Measurements from ENCODE around the gene NECAB2. TPM values are rescaled to one million over a fixed set of nuclear protein-coding genes. Genes with fewer than 3 reads are reported as not detected.

The NECAB2 gene
- total RNA-seq, 1 donor from 2014 or later, result 12.6 TPM

- Histone ChIP-seq H2AFZ (replicated peaks) (peak overlapping the region; percentile 68), H3K9ac (no peak overlapping the region), H3K36me3 (no peaks in the 10 kb centered on the region), H3K4me2 (no peak overlapping the region), H3K79me2 (ENCODE audit: low read depth) (no peaks in the 10 kb centered on the region), H4K20me1 (ENCODE audit: low read depth) (no peaks in the 10 kb centered on the region), H3K27ac (no peak overlapping the region), H3K4me1 (peaks cover 20% of the 10 kb centered on the region), H3K4me3 (no peak overlapping the region), H3F3A (ENCODE audit: low read depth) (peaks cover 9% of the 10 kb centered on the region), H3K9me3 (ENCODE audit: low read depth) (peaks cover 9% of the 10 kb centered on the region), H3K27me3 (no peaks in the 10 kb centered on the region)
- no peak overlapping the region for H3K4me3 Mint-ChIP-seq
- H3K27me3 Mint-ChIP-seq (ENCODE audit: insufficient read depth, low read depth), result peaks cover 8% of the 10 kb centered on the region
- peak overlapping the region; percentile 63 for H3K27ac Mint-ChIP-seq
- DNase-seq (ENCODE audit: low spot score), result no peak
- peaks cover 7% of the 10 kb centered on the region for H3K36me3 Mint-ChIP-seq
- TF ChIP-seq EZH2phosphoT487 (IDR thresholded peaks at IDR 0.05) (no peak), CTCF (IDR thresholded peaks at IDR 0.05) (no peak)
- peaks cover 37% of the 10 kb centered on the region for H3K9me3 Mint-ChIP-seq
- H3K4me1 Mint-ChIP-seq, result peaks cover 33% of the 10 kb centered on the region
Measured at GRCh38 chr16:84022644-84023043, 54.6 kb downstream of the NECAB2 start.

DNA sequence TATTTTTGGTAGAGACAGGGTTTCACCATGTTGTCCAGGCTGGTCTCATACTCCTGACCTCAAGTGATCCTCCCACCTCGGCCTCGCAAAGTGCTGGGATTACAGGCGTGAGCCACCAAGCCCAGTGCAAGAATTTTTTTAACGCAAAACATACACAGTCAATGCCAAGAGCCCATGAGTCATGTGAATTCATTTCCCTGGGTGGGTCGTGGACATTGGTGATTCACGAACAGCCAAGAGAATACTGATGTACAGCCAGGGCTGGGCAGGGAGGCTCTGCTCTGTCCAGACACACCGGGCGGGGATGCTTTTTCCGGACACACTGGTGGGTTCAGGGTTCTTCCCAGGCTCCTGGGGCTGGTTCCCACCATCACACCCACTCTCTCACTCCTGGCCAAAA, 56.8 kb downstream of the NECAB2 start:
- Mint-ChIP-seq H3K27ac (no peak overlapping the region), H3K4me1 (peaks cover 47% of the 10 kb centered on the region), H3K9me3 (peaks cover 23% of the 10 kb centered on the region), H3K36me3 (peaks cover 7% of the 10 kb centered on the region), H3K27me3 (ENCODE audit: insufficient read depth, low read depth) (peaks cover 9% of the 10 kb centered on the region), H3K4me3 (no peak overlapping the region)
- Histone ChIP-seq H3K9ac (no peak overlapping the region), H3K27ac (no peak overlapping the region), H2AFZ (replicated peaks) (no peak overlapping the region), H3K36me3 (no peaks in the 10 kb centered on the region), H3K4me2 (no peak overlapping the region), H3K4me3 (no peak overlapping the region), H3K27me3 (no peaks in the 10 kb centered on the region), H3F3A (ENCODE audit: low read depth) (peaks cover 9% of the 10 kb centered on the region), H3K79me2 (ENCODE audit: low read depth) (no peaks in the 10 kb centered on the region), H3K9me3 (ENCODE audit: low read depth) (peaks cover 9% of the 10 kb centered on the region), H4K20me1 (ENCODE audit: low read depth) (no peaks in the 10 kb centered on the region), H3K4me1 (peaks cover 25% of the 10 kb centered on the region)
- no peak for DNase-seq (ENCODE audit: low spot score)
- no peak for TF ChIP-seq EZH2 (IDR thresholded peaks at IDR 0.05)
- TF ChIP-seq EZH2phosphoT487 (IDR thresholded peaks at IDR 0.05), result no peak
- no peak for TF ChIP-seq CTCF (IDR thresholded peaks at IDR 0.05)

DNA sequence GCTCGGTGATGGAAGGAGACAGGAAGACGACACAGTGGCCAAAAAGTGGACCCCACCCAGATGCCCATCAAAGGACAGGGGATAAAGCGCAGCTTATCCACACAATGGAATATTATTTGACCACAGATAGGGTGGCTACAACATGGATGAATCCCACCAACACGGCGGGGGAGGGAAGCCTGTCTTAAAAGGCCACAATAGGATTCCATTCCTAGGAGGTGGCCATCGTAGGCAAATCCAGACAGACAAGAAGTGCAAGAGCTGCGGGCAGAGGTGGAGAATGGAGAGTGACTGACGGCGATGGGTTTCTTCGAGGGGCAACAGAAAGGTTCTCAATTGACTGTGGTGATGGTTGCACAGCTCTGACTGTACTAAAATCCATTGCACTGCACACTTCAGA, 58.6 kb downstream of the NECAB2 start:
- DNase-seq (ENCODE audit: low spot score), result peak; percentile 50
- no peaks in the 10 kb centered on the region for H3K79me2 ChIP-seq (ENCODE audit: low read depth)
- H3K27ac Mint-ChIP-seq, result peak overlapping the region; percentile 10
- no peak overlapping the region for H3K9ac ChIP-seq
- peaks cover 7% of the 10 kb centered on the region for H3K9me3 Mint-ChIP-seq
- H3K27ac ChIP-seq, result no peak overlapping the region
- H3F3A ChIP-seq (ENCODE audit: low read depth), result peaks cover 9% of the 10 kb centered on the region
- TF ChIP-seq CTCF (IDR thresholded peaks at IDR 0.05), result no peak
- no peak overlapping the region for H3K4me2 ChIP-seq
- H3K36me3 ChIP-seq, result no peaks in the 10 kb centered on the region
- H2AFZ ChIP-seq (replicated peaks), result no peak overlapping the region
- H3K4me3 Mint-ChIP-seq, result peak overlapping the region; percentile 22
- H3K27me3 ChIP-seq, result no peaks in the 10 kb centered on the region
- H4K20me1 ChIP-seq (ENCODE audit: low read depth), result no peaks in the 10 kb centered on the region
- H3K27me3 Mint-ChIP-seq (ENCODE audit: insufficient read depth, low read depth), result peaks cover 12% of the 10 kb centered on the region
- peaks cover 25% of the 10 kb centered on the region for H3K4me1 ChIP-seq
- peaks cover under 1% of the 10 kb centered on the region for H3K36me3 Mint-ChIP-seq
- no peak overlapping the region for H3K4me3 ChIP-seq
- peaks cover 53% of the 10 kb centered on the region for H3K4me1 Mint-ChIP-seq
- peaks cover 4% of the 10 kb centered on the region for H3K9me3 ChIP-seq (ENCODE audit: low read depth)

All from neural progenitor cell (in vitro differentiated cells).